VCaP (cell line): Measurements from ENCODE around the gene NUDT19.
"Not testable (repeated sequence)": the region's sequence is repeated elsewhere in the genome, so short reads cannot be mapped to it uniquely, and the experiment has no call there.

Source experiments
- H3K27ac ChIP-seq: fragments of 450-650 bp; 2 replicates; pipeline ENCODE4 v1.5.1; 2017
- CTCF ChIP-seq: fragments of 450-650 bp; conservative IDR thresholded peaks from 2 replicates; pipeline ENCODE4 v1.5.1; 2017; ENCODE audit warnings: mild to moderate bottlenecking, moderate library complexity

The NUDT19 gene

DNA sequence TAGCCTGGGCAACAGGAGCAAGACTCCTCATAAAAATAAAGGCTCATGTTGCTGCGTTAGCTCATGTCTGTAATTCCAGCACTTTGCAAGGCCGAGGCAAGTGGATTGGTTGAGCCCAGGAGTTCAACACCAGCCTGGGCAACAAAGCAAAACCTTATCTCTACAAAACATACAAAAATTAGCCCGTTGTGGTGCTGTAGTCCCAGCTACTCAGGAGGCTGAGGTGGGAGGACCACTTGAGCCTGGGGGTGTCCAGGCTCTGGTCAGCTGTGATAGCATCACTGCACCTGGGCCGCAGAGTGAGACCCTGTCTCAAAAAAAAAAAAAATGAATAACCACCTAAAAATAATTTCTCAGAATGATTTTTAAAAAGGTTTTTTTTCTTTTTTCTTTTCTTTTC is 3.9 kb upstream of the NUDT19 start:
- no peak for TF ChIP-seq CTCF
- no peak overlapping the region for H3K27ac ChIP-seq

DNA sequence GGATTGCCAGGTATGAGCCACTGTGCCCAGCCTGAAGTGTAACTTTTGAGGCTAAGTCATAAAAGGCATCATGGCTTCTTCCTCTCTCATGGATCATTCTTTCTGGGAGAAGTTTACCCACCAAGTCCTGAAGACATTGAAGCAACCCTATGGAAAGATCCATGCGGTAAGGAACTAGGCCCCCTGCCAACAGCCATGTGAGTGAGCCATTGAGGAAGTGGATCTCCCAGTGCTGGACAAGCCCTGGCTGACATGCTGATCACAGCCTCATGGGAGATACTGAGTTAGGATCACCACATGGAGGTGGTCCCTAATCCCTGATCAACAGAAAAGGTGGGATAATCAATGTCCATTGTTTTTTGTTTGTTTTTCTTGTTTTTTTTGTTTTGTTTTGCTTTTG is 3.3 kb upstream of the NUDT19 start:
- no peak for TF ChIP-seq CTCF
- no peak overlapping the region for H3K27ac ChIP-seq

DNA sequence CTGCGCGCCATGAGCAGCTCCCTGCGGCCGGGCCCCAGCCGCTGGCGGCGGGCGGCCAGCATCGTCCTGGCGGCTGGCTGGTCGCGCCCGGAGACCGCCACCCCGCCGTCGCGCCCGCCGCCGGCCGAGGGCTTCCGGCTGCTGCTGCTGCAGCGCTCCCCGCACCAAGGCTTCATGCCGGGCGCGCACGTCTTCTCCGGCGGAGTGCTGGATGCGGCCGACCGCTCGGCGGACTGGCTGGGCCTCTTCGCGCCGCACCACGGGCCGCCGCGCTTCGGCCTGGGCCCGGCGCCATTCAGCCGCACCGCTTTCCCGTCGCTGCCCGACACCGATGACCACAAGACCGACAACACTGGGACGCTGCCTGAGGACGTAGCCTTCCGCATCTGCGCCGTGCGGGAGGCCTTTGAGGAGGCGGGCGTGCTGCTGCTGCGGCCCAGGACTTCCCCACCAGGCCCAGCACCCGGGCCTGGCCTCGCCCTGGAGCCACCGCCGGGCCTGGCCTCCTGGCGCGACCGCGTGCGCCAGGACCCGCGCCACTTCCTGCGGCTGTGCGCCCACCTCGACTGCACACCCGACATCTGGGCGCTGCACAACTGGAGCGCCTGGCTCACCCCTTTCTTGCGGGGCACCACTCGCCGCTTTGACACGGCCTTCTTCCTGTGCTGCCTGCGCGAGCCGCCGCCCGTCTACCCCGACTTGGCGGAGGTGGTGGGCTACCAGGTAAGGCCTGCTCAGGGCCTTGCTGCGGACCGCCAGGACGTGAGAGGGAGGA is 518 bp downstream of the NUDT19 start:
- TF ChIP-seq CTCF = no peak
- peak overlapping the region; percentile 97 for H3K27ac ChIP-seq

DNA sequence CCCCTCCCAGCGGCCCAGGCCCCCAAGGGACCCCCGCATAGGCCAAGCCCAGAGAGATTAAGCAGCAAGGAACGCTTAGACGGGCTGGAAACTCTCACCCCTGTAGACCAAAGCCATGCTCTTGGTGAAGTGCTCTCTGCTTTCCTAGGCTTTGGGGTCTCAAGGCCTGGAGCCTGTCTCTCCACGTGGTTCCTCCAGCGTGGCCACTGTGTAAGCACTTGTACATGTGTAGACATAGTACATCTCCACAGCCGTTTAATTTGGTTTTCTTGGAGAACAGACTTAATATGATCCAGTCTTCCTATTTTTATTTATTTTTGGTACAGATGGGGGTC is 1.1 kb downstream of the NUDT19 start:
- TF ChIP-seq CTCF = no peak
- H3K27ac ChIP-seq = peak overlapping the region; percentile 97

DNA sequence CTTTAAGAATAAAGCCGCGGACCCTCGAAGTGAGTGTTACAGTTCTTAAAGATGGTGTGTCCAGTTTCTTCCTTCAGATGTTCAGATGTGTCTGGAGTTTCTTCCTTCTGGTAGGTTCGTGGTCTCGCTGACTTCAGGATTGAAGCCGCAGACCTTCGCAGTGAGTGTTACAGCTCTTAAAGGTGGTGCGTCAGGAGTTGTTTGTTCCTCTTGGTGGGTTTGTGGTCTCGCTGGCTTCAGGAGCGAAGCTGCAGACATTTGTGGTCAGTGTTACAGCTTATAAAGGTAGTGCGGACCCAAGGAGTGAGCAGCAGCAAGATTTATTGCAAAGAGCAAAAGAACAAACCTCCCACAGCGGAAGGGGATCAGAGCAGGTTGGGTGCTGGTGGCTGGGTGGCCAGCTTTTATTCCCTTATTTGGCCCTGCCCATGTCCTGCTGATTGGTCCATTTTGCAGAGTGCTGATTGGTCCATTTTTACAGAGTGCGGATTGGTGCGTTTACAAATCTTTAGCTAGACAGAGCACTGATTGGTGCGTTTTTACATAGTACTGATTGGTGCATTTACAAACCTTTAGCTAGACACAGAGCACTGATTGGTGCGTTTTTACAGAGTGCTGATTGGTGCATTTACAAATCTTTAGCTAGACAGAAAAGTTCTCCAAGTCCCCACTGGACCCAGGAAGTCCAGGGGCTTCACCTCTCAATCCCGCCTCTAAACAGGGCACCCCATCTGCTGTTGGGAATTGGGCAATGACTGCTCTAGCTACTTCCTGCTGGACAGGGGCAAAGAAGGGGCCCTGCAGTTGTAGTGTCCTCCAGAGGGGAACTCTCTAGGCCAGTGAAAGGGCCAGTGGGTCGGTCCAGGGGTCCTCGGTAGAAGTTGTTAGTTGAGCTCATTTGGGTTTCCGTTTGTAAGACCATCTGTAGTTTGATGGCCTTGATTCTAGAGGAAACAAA is 1.8 kb downstream of the NUDT19 start:
- H3K27ac ChIP-seq = peak overlapping the region; percentile 97

DNA sequence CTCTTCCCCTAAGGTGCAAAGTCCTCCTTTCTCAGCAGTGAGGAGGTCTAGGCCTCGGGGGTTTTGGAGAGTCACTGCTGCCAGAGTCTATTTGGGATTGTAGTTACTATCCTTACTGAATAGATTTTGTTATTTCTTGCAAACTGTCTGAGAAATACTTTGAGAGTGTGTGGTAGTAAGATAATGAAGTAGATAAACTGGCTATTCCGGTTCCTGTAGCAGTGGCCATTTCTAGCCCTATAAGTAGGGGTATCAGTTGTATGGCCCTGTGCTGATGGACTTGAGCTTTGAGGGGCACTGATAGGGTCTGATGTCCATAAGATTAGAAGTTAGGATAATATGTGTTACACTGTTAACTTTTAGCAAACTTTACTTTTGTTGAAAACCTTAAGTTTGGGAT is 2.7 kb downstream of the NUDT19 start:
- peak overlapping the region; percentile 97 for H3K27ac ChIP-seq

- H3K27ac ChIP-seq = peak overlapping the region; percentile 97; the same call in 1 of the 2 replicates
Measured at GRCh38 chr19:32694851-32695250, 3.2 kb downstream of the NUDT19 start.

DNA sequence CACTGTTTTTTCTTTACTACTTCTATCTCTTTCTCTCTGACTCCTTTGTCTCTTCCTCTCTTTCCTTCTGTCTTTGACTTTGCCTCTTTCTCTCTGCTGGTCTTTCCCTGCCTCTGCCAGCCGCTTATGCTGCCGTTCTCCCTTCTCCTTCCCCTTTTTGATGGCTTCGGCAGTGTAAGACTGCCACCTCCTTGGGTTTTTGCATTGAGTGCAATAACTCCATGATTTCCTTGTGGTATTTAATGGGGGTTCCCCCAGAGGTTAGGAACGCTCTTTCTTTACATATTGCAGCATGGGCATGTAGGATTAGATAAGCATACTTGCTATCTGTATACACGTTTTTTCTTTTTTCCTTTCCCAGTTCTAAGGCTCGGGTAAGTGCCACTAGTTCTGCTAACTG is 3.9 kb downstream of the NUDT19 start:
- peak overlapping the region; percentile 10; the same call in 1 of the 2 replicates for H3K27ac ChIP-seq

- not testable (repeated sequence) for H3K27ac ChIP-seq
Measured at GRCh38 chr19:32696771-32697170, 5.2 kb downstream of the NUDT19 start.

DNA sequence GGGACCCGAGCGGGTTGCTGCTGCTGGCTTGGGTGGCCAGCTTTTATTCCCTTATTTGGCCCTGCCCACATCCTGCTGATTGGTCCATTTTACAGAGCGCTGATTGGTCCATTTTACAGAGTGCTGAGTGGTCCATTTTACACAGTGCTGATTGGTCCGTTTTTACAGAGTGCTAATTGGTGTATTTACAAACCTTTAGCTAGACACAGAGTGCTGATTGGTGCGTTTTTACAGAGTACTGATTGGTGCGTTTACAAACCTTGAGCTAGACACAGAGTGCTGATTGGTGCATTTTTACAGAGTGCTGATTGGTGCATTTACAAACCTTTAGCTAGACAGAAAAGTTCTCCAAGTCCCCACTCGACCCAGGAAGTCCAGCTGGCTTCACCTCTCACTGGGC is 8.5 kb downstream of the NUDT19 start:
- H3K27ac ChIP-seq = not testable (repeated sequence)

- no peak for TF ChIP-seq CTCF
- H3K27ac ChIP-seq = peak overlapping the region; percentile 48
Measured at GRCh38 chr19:32702010-32702409, 10.4 kb downstream of the NUDT19 start.

DNA sequence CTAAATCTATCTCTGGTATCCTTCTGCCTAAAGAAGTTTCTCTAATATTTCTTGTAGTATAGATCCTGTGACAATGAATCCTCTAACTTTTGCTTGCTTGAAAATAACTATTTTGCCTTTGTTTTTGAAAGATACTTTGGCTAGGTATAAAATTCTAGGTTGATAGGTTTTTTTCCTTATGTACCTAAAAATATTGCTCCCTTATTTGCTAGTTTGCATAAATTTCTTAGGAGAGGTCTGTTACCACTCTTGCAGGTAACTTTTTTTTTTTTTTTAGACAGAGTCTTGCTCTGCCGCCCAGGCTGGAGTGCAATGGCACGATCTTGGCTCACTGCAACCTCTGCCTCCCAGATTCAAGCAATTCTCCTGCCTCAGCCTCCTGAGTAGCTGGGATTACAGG is 12.4 kb downstream of the NUDT19 start:
- H3K27ac ChIP-seq = not testable (repeated sequence)
